T-helper 2 cell (primary cell): ENCODE results near the gene RBM26.
"Not testable (repeated sequence)": the region's sequence is repeated elsewhere in the genome, so short reads cannot be mapped to it uniquely, and the experiment has no call there.

Experiments used
- DNase-seq, 5 experiments: peaks; one replicate each; pipeline versions ENCODE4 v3.0.0 to v3.0.0-alpha.2; 2012 to 2022

RBM26 gene

GRCh38 chr13:79317856-79318255 lies 88.2 kb downstream of the RBM26 start:
- DNase-seq: no peak

- DNase-seq: no peak
These were observed 91.4 kb downstream of the RBM26 start for GRCh38 chr13:79314652-79315051.

- DNase-seq: no peak
These were observed 93.7 kb downstream of the RBM26 start for GRCh38 chr13:79312340-79312855.

GRCh38 chr13:79311386-79311785 lies 94.7 kb downstream of the RBM26 start:
- DNase-seq: no peak

GRCh38 chr13:79309690-79310089 lies 96.4 kb downstream of the RBM26 start:
- DNase-seq: no peak

GRCh38 chr13:79307866-79308298 lies 98.2 kb downstream of the RBM26 start:
- DNase-seq: peak in 1 of 5 experiments; percentile 6

GRCh38 chr13:79307433-79307861 lies 98.6 kb downstream of the RBM26 start:
- no peak for DNase-seq

GRCh38 chr13:79306650-79307049 lies 99.4 kb downstream of the RBM26 start:
- no peak for DNase-seq

- no peak for DNase-seq
These were observed 108.9 kb downstream of the RBM26 start for GRCh38 chr13:79297128-79297527.

GRCh38 chr13:79295906-79296706 lies 109.9 kb downstream of the RBM26 start:
- no peak for DNase-seq

- DNase-seq: no peak
These were observed 115.3 kb downstream of the RBM26 start for GRCh38 chr13:79290595-79291244.

GRCh38 chr13:79289571-79289970 lies 116.5 kb downstream of the RBM26 start:
- DNase-seq: no peak

- no peak for DNase-seq
These were observed 117.9 kb downstream of the RBM26 start for GRCh38 chr13:79287939-79288795.

- DNase-seq: no peak
These were observed 120.9 kb downstream of the RBM26 start for GRCh38 chr13:79285159-79285558.

GRCh38 chr13:79283742-79284141 lies 122.3 kb downstream of the RBM26 start:
- no peak for DNase-seq

- peak in 1 of 5 experiments; percentile 24 for DNase-seq
These were observed 123.1 kb downstream of the RBM26 start for GRCh38 chr13:79282976-79283375.

GRCh38 chr13:79282508-79282907 lies 123.5 kb downstream of the RBM26 start:
- DNase-seq: no peak

GRCh38 chr13:79281339-79281747 lies 124.7 kb downstream of the RBM26 start:
- DNase-seq: no peak

GRCh38 chr13:79279735-79280134 lies 126.3 kb downstream of the RBM26 start:
- DNase-seq: not testable (repeated sequence)

- no peak for DNase-seq
These were observed 133.0 kb downstream of the RBM26 start for GRCh38 chr13:79273045-79273444.

- no peak for DNase-seq
These were observed 134.4 kb downstream of the RBM26 start for GRCh38 chr13:79271616-79272015.

GRCh38 chr13:79270859-79271258 lies 135.2 kb downstream of the RBM26 start:
- no peak for DNase-seq
